Myocyte (in vitro differentiated cells): ENCODE data around the gene ANKH. TPM values are rescaled to one million over a fixed set of nuclear protein-coding genes. Genes with fewer than 3 reads are reported as not detected.
A peak's percentile ranks its signal among the peaks of the same experiment; 100 is the strongest.

ENCODE experiments used
- DNase-seq: peaks from one replicate; pipeline ENCODE4 v3.0.0-alpha.2; 2012; ENCODE audit warnings: low read depth
- microRNA-seq: library from miRNA; unstranded; fragments of <30 nt; microRNA quantifications from one replicate; pipeline ENCODE4, GENCODE V29; 2016
- total RNA-seq: library from RNA; depleted of rRNA; stranded (reverse); fragments of >200 nt; gene quantifications from 2 replicates; pipeline ENCODE4 v1.2.3, GENCODE V29; 2014

Gene ANKH
- total RNA-seq, 1 donor from 2014 or later, result 23.2 TPM

DNA sequence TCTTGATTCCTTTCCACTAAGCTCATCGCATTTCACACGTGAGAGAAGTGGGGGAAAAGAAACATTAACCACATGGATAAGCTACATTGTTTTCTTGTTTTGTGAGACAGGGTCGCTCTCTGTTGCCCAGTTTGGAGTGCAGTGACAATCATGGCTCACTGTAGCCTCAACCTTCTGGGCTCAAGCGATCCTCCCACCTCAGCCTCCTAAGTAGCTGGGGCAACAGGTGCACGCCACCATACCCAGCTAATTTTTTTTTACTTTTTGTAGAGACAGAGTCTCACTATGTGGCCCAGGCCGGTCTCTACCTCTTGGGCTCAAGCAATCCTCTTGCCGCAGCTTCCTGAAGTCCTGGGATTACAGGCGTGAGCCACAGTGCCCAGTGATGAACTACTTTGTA lies 204.3 kb downstream of the ANKH start:
- DNase-seq, result no peak

- DNase-seq, result no peak
Observed at GRCh38 chr5:14666357-14666756, 205.2 kb downstream of the ANKH start.

DNA sequence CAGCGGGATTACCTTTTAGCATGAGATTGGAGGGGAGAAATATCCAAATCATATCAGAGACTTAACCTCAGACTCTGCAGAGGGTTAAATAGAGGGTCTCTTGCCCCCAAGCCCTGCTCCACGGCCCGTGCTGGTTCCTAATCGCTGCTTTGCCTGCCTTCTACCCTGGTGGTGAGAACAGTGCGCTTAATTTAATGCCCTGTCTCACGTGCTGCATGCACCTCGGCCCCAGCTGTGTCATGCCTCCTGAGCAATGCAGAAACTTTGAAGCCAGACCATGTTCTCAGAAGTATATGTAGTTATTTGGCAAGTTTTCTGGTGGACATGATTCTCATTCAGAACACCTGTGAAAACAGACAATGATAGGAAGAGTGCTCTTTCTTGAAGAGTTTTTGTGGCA lies 205.6 kb downstream of the ANKH start:
- DNase-seq, result no peak

- peak; percentile 49 for DNase-seq
Observed at GRCh38 chr5:14665101-14665822, 206.3 kb downstream of the ANKH start.

- peak; percentile 94 for DNase-seq
Observed at GRCh38 chr5:14664270-14665100, 207.1 kb downstream of the ANKH start, which contains the start of gene OTULIN. OTULIN (plus strand) TSS chr5:14664718; CDS start chr5:14664826, 108 bp downstream.

DNA sequence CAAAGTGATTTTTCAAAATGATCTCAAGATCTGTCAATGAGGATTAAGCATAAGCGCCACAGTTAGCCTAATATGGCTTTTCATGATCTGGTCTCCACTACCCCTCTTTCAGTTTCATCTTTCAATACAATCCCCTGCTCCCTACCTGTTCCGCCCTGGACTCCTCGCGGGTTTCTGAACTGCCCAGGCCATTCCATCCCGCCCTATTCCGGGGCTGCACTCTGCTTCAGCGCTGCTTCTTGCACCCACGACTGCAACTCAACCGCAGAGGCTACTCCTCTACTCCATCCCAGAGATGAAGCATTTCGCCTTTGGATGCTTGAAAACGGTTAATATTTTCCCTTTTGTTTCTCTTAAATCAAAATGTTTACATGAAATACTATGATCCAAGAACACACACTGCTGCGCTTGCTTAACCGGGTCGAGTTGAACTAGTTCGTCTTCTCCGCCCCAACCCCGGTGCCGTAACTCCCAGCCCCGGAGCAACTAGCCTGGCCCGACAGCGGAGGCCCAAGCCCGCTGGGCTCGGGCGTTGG lies 207.8 kb downstream of the ANKH start:
- peak; percentile 28 for DNase-seq

DNA sequence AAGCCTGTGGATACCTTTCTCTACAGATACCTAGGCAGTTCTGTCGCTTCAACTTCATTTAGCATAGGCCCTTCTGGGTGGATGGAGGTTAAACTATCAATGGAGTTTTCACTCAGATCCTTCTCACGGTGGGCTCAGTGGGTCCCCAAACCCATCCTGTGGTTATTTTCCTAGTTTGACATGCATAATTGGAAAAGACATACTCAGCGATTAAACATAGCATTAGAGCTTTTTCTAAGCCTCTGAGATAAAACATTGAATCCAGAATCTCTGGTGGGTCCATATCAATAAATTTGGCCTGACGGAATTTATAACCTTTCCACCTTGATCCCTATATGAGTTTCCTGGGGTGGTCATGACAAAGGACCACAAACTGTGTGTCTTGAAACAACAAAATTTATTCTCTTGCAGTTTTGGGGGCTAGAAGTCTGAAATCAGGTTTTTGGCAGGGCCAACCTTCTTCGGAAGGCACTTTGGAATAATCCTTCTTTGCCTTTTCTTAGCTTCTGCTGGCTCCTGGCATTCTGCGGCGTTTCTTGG lies 208.8 kb downstream of the ANKH start:
- no peak for DNase-seq

GRCh38 chr5:14660833-14661232 lies 210.7 kb downstream of the ANKH start:
- DNase-seq, result no peak

GRCh38 chr5:14659821-14660607 lies 211.6 kb downstream of the ANKH start:
- no peak for DNase-seq

DNA sequence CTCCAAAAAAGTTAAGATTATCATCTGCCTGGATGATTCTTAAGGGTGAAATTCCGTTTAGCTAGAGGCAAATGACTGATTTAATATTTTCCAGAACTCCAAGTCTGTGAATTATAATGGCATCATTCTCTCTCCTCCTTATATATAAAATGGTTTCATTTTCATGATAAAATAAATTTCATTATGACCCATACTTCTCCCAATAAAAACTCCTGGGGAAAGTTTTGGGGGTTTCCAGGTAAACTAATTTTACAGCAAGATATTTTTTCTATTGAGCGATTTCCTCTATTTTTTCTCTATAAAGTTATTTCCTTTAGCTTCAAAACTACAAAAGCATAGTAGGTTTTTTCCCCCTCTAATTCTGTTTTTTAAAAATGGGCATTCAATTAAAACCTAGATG lies 214.7 kb downstream of the ANKH start:
- DNase-seq, result no peak

- no peak for DNase-seq
Observed at GRCh38 chr5:14655146-14655741, 216.3 kb downstream of the ANKH start.

Small RNAs within 50 kb of the gene (microRNA-seq; reads per million reads assigned to microRNA genes)
- gene MIR4637, result not detected

Other genes with a start within 250 kb of the ANKH start
- 32.2 and 34.5 TPM in 2 replicates for gene OTULIN, start 207.1 kb downstream of the ANKH start, total RNA-seq